ENCODE data around the gene MTMR12. TPM values are rescaled to one million over a fixed set of nuclear protein-coding genes. Genes with fewer than 3 reads are reported as not detected.

Gene MTMR12
- total and polyA plus RNA-seq, 4 experiments from 2014 or later, result 11.6 to 26.4 (median 22.2) TPM

- Histone ChIP-seq H3K36me3 (ENCODE audit: insufficient read depth, low read length) (peaks cover 6% of the 10 kb centered on the region), H3K27me3 (ENCODE audit: insufficient read depth, low read length) (no peaks in the 10 kb centered on the region), H3K4me1 (ENCODE audit: insufficient read depth, low read length) (peaks cover 40% of the 10 kb centered on the region), H3K9me3 (ENCODE audit: control insufficient read depth in 1 of 2, low read length in 2 of 2) (no peaks in the 10 kb centered on the region), H3K4me3 (ENCODE audit: low read length in 2 of 2) (no peak overlapping the region), H3K27ac (ENCODE audit: low read depth, low read length) (no peak overlapping the region)
- H3K4me3 Mint-ChIP-seq, result peak overlapping the region in 1 of 8 donors; percentile 20
- ChIA-PET POLR2A (ENCODE audit: partially characterized antibody) (no interaction called here), CTCF (ENCODE audit: partially characterized antibody) (interaction anchor here (1.3 to 1.6 kb wide), 3 partner anchors 47 to 310 kb away, joined by 3 to 4 read pairs (median 4); no protein-coding TSS in a partner anchor)
- H3K4me1 Mint-ChIP-seq, result peaks cover 31 to 61% (median 46%) of the 10 kb centered on the region in 4 donors
- peak overlapping the region in 4 of 7 donors; percentile 31 to 80 (median 53) for H3K27ac Mint-ChIP-seq
- H3K9me3 Mint-ChIP-seq, result no peaks in the 10 kb centered on the region
- H3K27me3 Mint-ChIP-seq, result no peaks in the 10 kb centered on the region
- intact Hi-C loops (cut with micrococcal nuclease), result loop anchor here (5.0 kb wide), 1 partner anchor 33 kb away; the partner anchor contains the start of gene MTMR12
- no peak for DNase-seq
- H3K36me3 Mint-ChIP-seq, result peaks cover 8 to 21% of the 10 kb centered on the region in 2 donors
Measured at GRCh38 chr5:32279223-32279622, 33.5 kb downstream of the MTMR12 start.

DNA sequence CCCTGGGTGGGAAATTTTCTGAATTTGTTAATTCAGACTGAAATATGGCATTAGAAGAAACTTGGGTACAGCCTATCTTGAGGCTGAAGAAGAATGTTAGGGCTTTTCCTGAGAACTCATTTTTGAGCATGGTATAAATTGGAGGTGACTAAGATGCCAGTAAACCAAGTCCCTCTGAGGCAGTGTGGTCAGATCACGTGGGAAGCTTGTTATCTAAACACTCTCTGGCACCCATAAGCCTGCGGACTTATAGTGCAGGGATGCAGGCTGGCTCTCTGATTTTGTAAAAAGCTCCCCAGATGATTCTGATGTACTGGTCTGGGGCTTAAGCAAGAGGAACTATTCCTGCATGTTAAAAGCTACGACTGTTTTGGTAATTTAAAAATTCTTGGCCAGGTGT lies 34.3 kb downstream of the MTMR12 start:
- ChIA-PET POLR2A (ENCODE audit: partially characterized antibody) (no interaction called here), CTCF (ENCODE audit: partially characterized antibody) (interaction anchor here (0.7 to 1.6 kb wide), 2 partner anchors 311 to 1236 kb away, joined by 3 to 4 read pairs; no protein-coding TSS in a partner anchor)
- H3K4me3 Mint-ChIP-seq, result peak overlapping the region in 4 of 8 donors; percentile 13 to 52 (median 34)
- peaks cover 15% of the 10 kb centered on the region for H3K36me3 ChIP-seq (ENCODE audit: insufficient read depth, low read length)
- H3K4me1 Mint-ChIP-seq, result peaks cover 26 to 60% (median 42%) of the 10 kb centered on the region in 4 donors
- H3K27ac Mint-ChIP-seq, result peak overlapping the region in 6 of 7 donors; percentile 13 to 86 (median 58)
- no peak overlapping the region for H3K27ac ChIP-seq (ENCODE audit: low read depth, low read length)
- intact Hi-C loops (cut with micrococcal nuclease), result loop anchor here (5.0 kb wide), 1 partner anchor 34 kb away; the partner anchor contains the start of gene MTMR12
- no peaks in the 10 kb centered on the region for H3K9me3 Mint-ChIP-seq
- H3K4me1 ChIP-seq (ENCODE audit: insufficient read depth, low read length), result peaks cover 40% of the 10 kb centered on the region
- no peaks in the 10 kb centered on the region for H3K27me3 ChIP-seq (ENCODE audit: insufficient read depth, low read length)
- no peak overlapping the region for H3K4me3 ChIP-seq (ENCODE audit: low read length in 2 of 2)
- peaks cover 16 to 30% of the 10 kb centered on the region in 2 donors for H3K36me3 Mint-ChIP-seq
- H3K9me3 ChIP-seq (ENCODE audit: control insufficient read depth in 1 of 2, low read length in 2 of 2), result no peaks in the 10 kb centered on the region
- peak in 2 of 5 donors; percentile 8 to 48 for DNase-seq
- no peaks in the 10 kb centered on the region for H3K27me3 Mint-ChIP-seq

GRCh38 chr5:32277798-32278197 lies 34.9 kb downstream of the MTMR12 start:
- H3K27me3 Mint-ChIP-seq, result no peaks in the 10 kb centered on the region
- DNase-seq, result no peak
- peaks cover 20 to 34% of the 10 kb centered on the region in 2 donors for H3K36me3 Mint-ChIP-seq
- ChIA-PET POLR2A (ENCODE audit: partially characterized antibody) (no interaction called here), CTCF (ENCODE audit: partially characterized antibody) (interaction anchor here (1.6 kb wide), 1 partner anchor 312 kb away, joined by 4 read pairs; no protein-coding TSS in a partner anchor)
- no peak overlapping the region for H3K4me3 ChIP-seq (ENCODE audit: low read length in 2 of 2)
- H3K4me1 ChIP-seq (ENCODE audit: insufficient read depth, low read length), result peaks cover 40% of the 10 kb centered on the region
- intact Hi-C loops (cut with micrococcal nuclease), result loop anchor here (5.0 kb wide), 1 partner anchor 35 kb away; the partner anchor contains the start of gene MTMR12
- H3K27me3 ChIP-seq (ENCODE audit: insufficient read depth, low read length), result no peaks in the 10 kb centered on the region
- H3K9me3 ChIP-seq (ENCODE audit: control insufficient read depth in 1 of 2, low read length in 2 of 2), result no peaks in the 10 kb centered on the region
- peak overlapping the region in 2 of 8 donors; percentile 5 to 9 for H3K4me3 Mint-ChIP-seq
- H3K36me3 ChIP-seq (ENCODE audit: insufficient read depth, low read length), result peaks cover 21% of the 10 kb centered on the region
- H3K9me3 Mint-ChIP-seq, result no peaks in the 10 kb centered on the region
- peak overlapping the region; percentile 2 to 86 (median 64) for H3K27ac Mint-ChIP-seq
- peaks cover 25 to 58% (median 41%) of the 10 kb centered on the region in 4 donors for H3K4me1 Mint-ChIP-seq
- no peak overlapping the region for H3K27ac ChIP-seq (ENCODE audit: low read depth, low read length)

- Mint-ChIP-seq H3K36me3 (peaks cover 25 to 38% of the 10 kb centered on the region in 2 donors), H3K4me3 (peak overlapping the region in 4 of 8 donors; percentile 21 to 57 (median 27)), H3K9me3 (no peaks in the 10 kb centered on the region), H3K27me3 (no peaks in the 10 kb centered on the region), H3K4me1 (peaks cover 25 to 48% (median 34%) of the 10 kb centered on the region in 4 donors), H3K27ac (peak overlapping the region; percentile 64 to 89 (median 85))
- Histone ChIP-seq H3K27ac (ENCODE audit: low read depth, low read length) (no peak overlapping the region), H3K4me1 (ENCODE audit: insufficient read depth, low read length) (peaks cover 38% of the 10 kb centered on the region), H3K9me3 (ENCODE audit: control insufficient read depth in 1 of 2, low read length in 2 of 2) (no peaks in the 10 kb centered on the region), H3K4me3 (ENCODE audit: low read length in 2 of 2) (no peak overlapping the region), H3K27me3 (ENCODE audit: insufficient read depth, low read length) (no peaks in the 10 kb centered on the region), H3K36me3 (ENCODE audit: insufficient read depth, low read length) (peaks cover 27% of the 10 kb centered on the region)
- POLR2A ChIA-PET (ENCODE audit: partially characterized antibody), result interaction anchor here (1.0 kb wide), 1 partner anchor 8 kb away, joined by 3 read pairs; no protein-coding TSS in a partner anchor
- intact Hi-C loops (cut with micrococcal nuclease), result loop anchor here (5.0 kb wide), 1 partner anchor 36 kb away; the partner anchor contains the start of gene MTMR12
- CTCF ChIA-PET (ENCODE audit: partially characterized antibody), result interaction anchor here (0.7 to 1.1 kb wide), 2 partner anchors 53 to 717 kb away, joined by 3 to 5 read pairs; no protein-coding TSS in a partner anchor
- DNase-seq, result peak in 4 of 5 donors; percentile 15 to 40 (median 18)
Measured at GRCh38 chr5:32276173-32276853, 36.4 kb downstream of the MTMR12 start.

- no peaks in the 10 kb centered on the region for H3K27me3 ChIP-seq (ENCODE audit: insufficient read depth, low read length)
- Mint-ChIP-seq H3K9me3 (no peaks in the 10 kb centered on the region), H3K36me3 (peaks cover 34 to 45% of the 10 kb centered on the region in 2 donors), H3K4me3 (no peak overlapping the region), H3K4me1 (peaks cover 18 to 39% (median 26%) of the 10 kb centered on the region in 4 donors), H3K27me3 (no peaks in the 10 kb centered on the region), H3K27ac (peak overlapping the region in 3 of 7 donors; percentile 33 to 76 (median 64))
- intact Hi-C loops (cut with micrococcal nuclease), result loop anchor here (5.0 kb wide), 1 partner anchor 37 kb away; the partner anchor contains the start of gene MTMR12
- ChIA-PET CTCF (ENCODE audit: partially characterized antibody) (interaction anchor here (1.1 kb wide), 1 partner anchor 54 kb away, joined by 5 read pairs; no protein-coding TSS in a partner anchor), POLR2A (ENCODE audit: partially characterized antibody) (interaction anchor here (1.0 kb wide), 1 partner anchor 9 kb away, joined by 3 read pairs; no protein-coding TSS in a partner anchor)
- no peak for DNase-seq
- no peak overlapping the region for H3K4me3 ChIP-seq (ENCODE audit: low read length in 2 of 2)
- peaks cover 28% of the 10 kb centered on the region for H3K4me1 ChIP-seq (ENCODE audit: insufficient read depth, low read length)
- H3K36me3 ChIP-seq (ENCODE audit: insufficient read depth, low read length), result peaks cover 35% of the 10 kb centered on the region
- no peaks in the 10 kb centered on the region for H3K9me3 ChIP-seq (ENCODE audit: control insufficient read depth in 1 of 2, low read length in 2 of 2)
- H3K27ac ChIP-seq (ENCODE audit: low read depth, low read length), result no peak overlapping the region
Measured at GRCh38 chr5:32275396-32275741, 37.4 kb downstream of the MTMR12 start.

- Mint-ChIP-seq H3K9me3 (no peaks in the 10 kb centered on the region), H3K4me1 (peaks cover 15 to 33% (median 22%) of the 10 kb centered on the region in 4 donors), H3K4me3 (no peak overlapping the region), H3K36me3 (peaks cover 40 to 48% of the 10 kb centered on the region in 2 donors), H3K27ac (peak overlapping the region in 2 of 7 donors; percentile 12 to 64), H3K27me3 (no peaks in the 10 kb centered on the region)
- Histone ChIP-seq H3K4me1 (ENCODE audit: insufficient read depth, low read length) (peaks cover 24% of the 10 kb centered on the region), H3K27ac (ENCODE audit: low read depth, low read length) (no peak overlapping the region), H3K9me3 (ENCODE audit: control insufficient read depth in 1 of 2, low read length in 2 of 2) (no peaks in the 10 kb centered on the region), H3K27me3 (ENCODE audit: insufficient read depth, low read length) (no peaks in the 10 kb centered on the region), H3K4me3 (ENCODE audit: low read length in 2 of 2) (no peak overlapping the region), H3K36me3 (ENCODE audit: insufficient read depth, low read length) (peaks cover 37% of the 10 kb centered on the region)
- ChIA-PET CTCF (ENCODE audit: partially characterized antibody) (no interaction called here), POLR2A (ENCODE audit: partially characterized antibody) (no interaction called here)
- intact Hi-C loops (cut with micrococcal nuclease), result loop anchor here (5.0 kb wide), 1 partner anchor 38 kb away; the partner anchor contains the start of gene MTMR12
- no peak for DNase-seq
Measured at GRCh38 chr5:32274548-32275395, 38.0 kb downstream of the MTMR12 start.

Data from CD4-positive, alpha-beta memory T cell (primary cell).